ENCODE results near the gene ZNF304.

The ZNF304 gene

GRCh38 chr19:57320180-57321084, 30.6 kb upstream of the ZNF304 start, which contains the start of gene ZNF543:
Gene ZNF543 (plus strand): TSS chr19:57320472. CDS start chr19:57320854, 382 bp downstream.
- TF ChIP-seq REST (IDR thresholded peaks at IDR 0.05; ENCODE audit: insufficient read depth in 1 of 2, low read depth in 2 of 2, low read length in 2 of 2) (no peak), SIN3A (IDR thresholded peaks at IDR 0.05; ENCODE audit: borderline replicate concordance, insufficient read depth, low read length) (no peak; the same call in 1 of the 2 replicates), TAF1 (IDR thresholded peaks at IDR 0.05; ENCODE audit: borderline replicate concordance, insufficient read depth, low read length) (peak; percentile 69; the same call in 1 of the 2 replicates), POLR2AphosphoS5 (IDR thresholded peaks at IDR 0.05; ENCODE audit: low read depth, low read length) (peak; percentile 91), FOXP2 (optimal IDR thresholded peaks at IDR 0.05; ENCODE audit: borderline replicate concordance, extremely low read depth, extremely low read length, insufficient read depth) (peak; percentile 75)

- TF ChIP-seq FOXP2 (optimal IDR thresholded peaks at IDR 0.05; ENCODE audit: borderline replicate concordance, extremely low read depth, extremely low read length, insufficient read depth) (no peak), REST (IDR thresholded peaks at IDR 0.05; ENCODE audit: insufficient read depth in 1 of 2, low read depth in 2 of 2, low read length in 2 of 2) (no peak), POLR2AphosphoS5 (IDR thresholded peaks at IDR 0.05; ENCODE audit: low read depth, low read length) (no peak), TAF1 (IDR thresholded peaks at IDR 0.05; ENCODE audit: borderline replicate concordance, insufficient read depth, low read length) (no peak), SIN3A (IDR thresholded peaks at IDR 0.05; ENCODE audit: borderline replicate concordance, insufficient read depth, low read length) (no peak)
Measured at GRCh38 chr19:57321116-57321515, 30.0 kb upstream of the ZNF304 start.

GRCh38 chr19:57321751-57322150, 29.3 kb upstream of the ZNF304 start:
- TF ChIP-seq FOXP2 (optimal IDR thresholded peaks at IDR 0.05; ENCODE audit: borderline replicate concordance, extremely low read depth, extremely low read length, insufficient read depth), result no peak
- no peak for TF ChIP-seq SIN3A (IDR thresholded peaks at IDR 0.05; ENCODE audit: borderline replicate concordance, insufficient read depth, low read length)
- TF ChIP-seq TAF1 (IDR thresholded peaks at IDR 0.05; ENCODE audit: borderline replicate concordance, insufficient read depth, low read length), result no peak
- no peak for TF ChIP-seq POLR2AphosphoS5 (IDR thresholded peaks at IDR 0.05; ENCODE audit: low read depth, low read length)
- TF ChIP-seq REST (IDR thresholded peaks at IDR 0.05; ENCODE audit: insufficient read depth in 1 of 2, low read depth in 2 of 2, low read length in 2 of 2), result no peak

GRCh38 chr19:57324992-57325391, 26.1 kb upstream of the ZNF304 start:
- TF ChIP-seq REST (IDR thresholded peaks at IDR 0.05; ENCODE audit: insufficient read depth in 1 of 2, low read depth in 2 of 2, low read length in 2 of 2) (no peak), POLR2AphosphoS5 (IDR thresholded peaks at IDR 0.05; ENCODE audit: low read depth, low read length) (no peak), FOXP2 (optimal IDR thresholded peaks at IDR 0.05; ENCODE audit: borderline replicate concordance, extremely low read depth, extremely low read length, insufficient read depth) (no peak), TAF1 (IDR thresholded peaks at IDR 0.05; ENCODE audit: borderline replicate concordance, insufficient read depth, low read length) (no peak), SIN3A (IDR thresholded peaks at IDR 0.05; ENCODE audit: borderline replicate concordance, insufficient read depth, low read length) (no peak)
